ENCODE measurements around the gene ARHGEF4.

ARHGEF4 gene

GRCh38 chr2:131038258-131039100 lies 201.8 kb downstream of the ARHGEF4 start:
- no peak for DNase-seq (ENCODE audit: low read depth in 2 of 2)

GRCh38 chr2:131039101-131039440 lies 202.4 kb downstream of the ARHGEF4 start:
- DNase-seq (ENCODE audit: low read depth in 2 of 2): no peak

- DNase-seq (ENCODE audit: low read depth in 2 of 2): no peak
Measured at GRCh38 chr2:131039535-131039907, 202.8 kb downstream of the ARHGEF4 start.

- peak in 1 of 2 donors; percentile 25 for DNase-seq (ENCODE audit: low read depth in 2 of 2)
Measured at GRCh38 chr2:131039908-131040660, 203.4 kb downstream of the ARHGEF4 start.

GRCh38 chr2:131040661-131041401 lies 204.1 kb downstream of the ARHGEF4 start:
- DNase-seq (ENCODE audit: low read depth in 2 of 2): no peak

- no peak for DNase-seq (ENCODE audit: low read depth in 2 of 2)
Measured at GRCh38 chr2:131041402-131042147, 204.9 kb downstream of the ARHGEF4 start.

GRCh38 chr2:131042148-131042775 lies 205.5 kb downstream of the ARHGEF4 start:
- no peak for DNase-seq (ENCODE audit: low read depth in 2 of 2)

- no peak for DNase-seq (ENCODE audit: low read depth in 2 of 2)
Measured at GRCh38 chr2:131043199-131044074, 206.7 kb downstream of the ARHGEF4 start.

- no peak for DNase-seq (ENCODE audit: low read depth in 2 of 2)
Measured at GRCh38 chr2:131044075-131044756, 207.5 kb downstream of the ARHGEF4 start.

- no peak for DNase-seq (ENCODE audit: low read depth in 2 of 2)
Measured at GRCh38 chr2:131044757-131045150, 208.0 kb downstream of the ARHGEF4 start.

GRCh38 chr2:131045286-131046027 lies 208.7 kb downstream of the ARHGEF4 start:
- DNase-seq (ENCODE audit: low read depth in 2 of 2): no peak

- DNase-seq (ENCODE audit: low read depth in 2 of 2): no peak
Measured at GRCh38 chr2:131046028-131046917, 209.6 kb downstream of the ARHGEF4 start.

- DNase-seq (ENCODE audit: low read depth in 2 of 2): no peak
Measured at GRCh38 chr2:131046918-131047652, 210.4 kb downstream of the ARHGEF4 start.

GRCh38 chr2:131047920-131048560 lies 211.3 kb downstream of the ARHGEF4 start:
- no peak for DNase-seq (ENCODE audit: low read depth in 2 of 2)

- DNase-seq (ENCODE audit: low read depth in 2 of 2): no peak
Measured at GRCh38 chr2:131048641-131049040, 211.9 kb downstream of the ARHGEF4 start.

- DNase-seq (ENCODE audit: low read depth in 2 of 2): no peak
Measured at GRCh38 chr2:131049150-131049718, 212.5 kb downstream of the ARHGEF4 start.

Measured in stimulated activated CD8-positive, alpha-beta memory T cell treated with anti-CD3 and anti-CD28 coated beads, Interleukin-2, amount 100 ng/mL, for 48 hours (primary cell).